Measurements from ENCODE around the gene CDYL2. TPM values are rescaled to one million over a fixed set of nuclear protein-coding genes. Genes with fewer than 3 reads are reported as not detected.

Gene CDYL2
- total RNA-seq, 4 donors from 2014 or later = 2.2 to 5.7 (median 3.2) TPM

DNA sequence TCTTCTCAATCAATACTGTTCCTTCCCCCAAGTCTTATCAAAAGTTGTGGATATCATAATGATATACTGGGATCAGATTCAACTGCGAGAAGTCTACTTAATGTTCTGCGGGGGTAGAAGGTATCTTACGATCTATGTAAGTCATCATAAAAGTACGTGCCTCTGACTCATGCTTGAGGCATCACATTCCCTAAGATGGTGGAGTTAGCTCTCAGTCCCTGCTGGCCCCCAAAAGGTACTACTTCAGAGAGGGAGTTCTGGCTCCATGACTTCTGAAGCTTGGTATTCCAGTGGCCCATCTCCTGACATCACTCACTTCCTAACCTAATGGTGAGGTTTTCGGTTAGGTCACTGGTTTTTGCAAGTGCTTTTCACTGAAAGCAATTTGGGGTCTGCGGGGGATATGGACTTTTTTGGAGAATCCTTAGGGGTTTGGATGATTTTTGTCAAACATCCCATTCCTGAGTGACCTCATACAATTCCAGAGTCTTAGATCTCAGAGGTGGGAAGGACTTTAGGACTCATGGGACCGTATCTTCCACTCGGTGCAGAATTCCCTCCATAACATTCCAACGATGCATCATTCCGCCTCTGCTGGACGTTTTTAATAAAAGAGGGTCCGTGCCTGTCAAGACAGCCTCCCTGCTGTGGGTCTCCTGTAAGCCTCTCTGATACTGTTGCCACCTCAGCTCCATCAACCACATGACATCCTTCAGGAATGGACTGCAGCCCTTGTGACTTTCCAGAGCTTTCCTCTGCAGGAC lies 189.3 kb downstream of the CDYL2 start:
- Histone ChIP-seq H3K9me3 (peaks cover 0 to 23% (median 0%) of the 10 kb centered on the region in 4 donors), H3K4me3 (no peak overlapping the region), H3K36me3 (no peaks in the 10 kb centered on the region), H3K4me1 (no peaks in the 10 kb centered on the region), H3K27me3 (no peaks in the 10 kb centered on the region), H3K27ac (no peak overlapping the region)
- no peak for TF ChIP-seq EP300 (IDR thresholded peaks at IDR 0.05)
- TF ChIP-seq, protein P1, sequence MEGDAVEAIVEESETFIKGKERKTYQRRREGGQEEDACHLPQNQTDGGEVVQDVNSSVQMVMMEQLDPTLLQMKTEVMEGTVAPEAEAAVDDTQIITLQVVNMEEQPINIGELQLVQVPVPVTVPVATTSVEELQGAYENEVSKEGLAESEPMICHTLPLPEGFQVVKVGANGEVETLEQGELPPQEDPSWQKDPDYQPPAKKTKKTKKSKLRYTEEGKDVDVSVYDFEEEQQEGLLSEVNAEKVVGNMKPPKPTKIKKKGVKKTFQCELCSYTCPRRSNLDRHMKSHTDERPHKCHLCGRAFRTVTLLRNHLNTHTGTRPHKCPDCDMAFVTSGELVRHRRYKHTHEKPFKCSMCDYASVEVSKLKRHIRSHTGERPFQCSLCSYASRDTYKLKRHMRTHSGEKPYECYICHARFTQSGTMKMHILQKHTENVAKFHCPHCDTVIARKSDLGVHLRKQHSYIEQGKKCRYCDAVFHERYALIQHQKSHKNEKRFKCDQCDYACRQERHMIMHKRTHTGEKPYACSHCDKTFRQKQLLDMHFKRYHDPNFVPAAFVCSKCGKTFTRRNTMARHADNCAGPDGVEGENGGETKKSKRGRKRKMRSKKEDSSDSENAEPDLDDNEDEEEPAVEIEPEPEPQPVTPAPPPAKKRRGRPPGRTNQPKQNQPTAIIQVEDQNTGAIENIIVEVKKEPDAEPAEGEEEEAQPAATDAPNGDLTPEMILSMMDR (IDR thresholded peaks at IDR 0.05) = no peak
- no peak for TF ChIP-seq POLR2A (IDR thresholded peaks at IDR 0.05)
- no peak for DNase-seq (ENCODE audit: low spot score in 2 of 2)
- WGBS, 2 donors = 87 to 90% methylated on average over 12 of the region's 12 CpGs

DNA sequence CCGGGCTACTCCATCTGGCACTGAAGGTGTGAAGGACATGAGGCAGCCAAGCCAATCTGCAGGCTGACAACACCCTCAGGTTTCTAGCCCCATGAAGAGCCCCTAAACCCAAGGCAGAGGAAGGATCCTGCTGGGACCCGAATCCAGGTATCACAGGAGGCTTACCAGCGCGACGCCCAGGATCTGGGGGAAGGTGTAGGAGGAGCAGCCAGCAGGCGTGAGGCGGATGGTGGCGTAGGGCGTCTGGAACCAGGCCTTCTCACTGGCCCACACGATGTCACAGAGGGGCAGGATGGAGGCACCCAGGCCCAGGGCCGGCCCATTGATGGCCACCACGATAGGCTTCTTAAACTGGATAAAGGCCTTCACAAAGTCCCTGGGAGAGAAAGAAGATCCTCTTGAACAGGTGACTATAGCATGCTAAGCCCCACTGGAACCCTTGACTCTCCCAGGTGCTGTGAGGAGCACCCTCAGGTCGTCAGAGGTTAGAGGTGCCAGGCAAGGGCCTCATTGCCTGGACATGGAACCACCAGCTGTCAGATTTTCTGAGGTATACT lies 191.9 kb downstream of the CDYL2 start:
- Histone ChIP-seq H3K9me3 (peaks cover 0 to 18% (median 0%) of the 10 kb centered on the region in 4 donors), H3K36me3 (no peaks in the 10 kb centered on the region), H3K4me3 (no peak overlapping the region), H3K27me3 (no peaks in the 10 kb centered on the region), H3K4me1 (no peaks in the 10 kb centered on the region), H3K27ac (no peak overlapping the region)
- 91 to 97% methylated on average over 10 to 13 of the region's 13 CpGs for WGBS, 2 donors
- TF ChIP-seq EP300 (IDR thresholded peaks at IDR 0.05) (no peak), POLR2A (IDR thresholded peaks at IDR 0.05) (no peak)
- TF ChIP-seq, protein P1 (IDR thresholded peaks at IDR 0.05) = no peak
- DNase-seq (ENCODE audit: low spot score in 2 of 2) = no peak

- WGBS, 2 donors = 92 to 98% methylated on average over 10 to 11 of the region's 11 CpGs
- no peak for TF ChIP-seq EP300 (IDR thresholded peaks at IDR 0.05)
- TF ChIP-seq POLR2A (IDR thresholded peaks at IDR 0.05) = no peak
- TF ChIP-seq, protein P1 (IDR thresholded peaks at IDR 0.05) = no peak
- no peak for DNase-seq (ENCODE audit: low spot score in 2 of 2)
- Histone ChIP-seq H3K27me3 (no peaks in the 10 kb centered on the region), H3K27ac (no peak overlapping the region), H3K9me3 (peaks cover 0 to 17% (median 0%) of the 10 kb centered on the region in 4 donors), H3K36me3 (peaks cover 0 to 4% (median 0%) of the 10 kb centered on the region in 3 donors), H3K4me3 (no peak overlapping the region), H3K4me1 (no peaks in the 10 kb centered on the region)
These were observed 192.5 kb downstream of the CDYL2 start for GRCh38 chr16:80611930-80612327.

GRCh38 chr16:80611171-80611929 lies 193.0 kb downstream of the CDYL2 start:
- Histone ChIP-seq H3K4me3 (no peak overlapping the region), H3K27me3 (no peaks in the 10 kb centered on the region), H3K4me1 (no peaks in the 10 kb centered on the region), H3K36me3 (peaks cover 0 to 5% (median 0%) of the 10 kb centered on the region in 3 donors), H3K9me3 (peaks cover 0 to 17% (median 0%) of the 10 kb centered on the region in 4 donors), H3K27ac (no peak overlapping the region)
- no peak for DNase-seq (ENCODE audit: low spot score in 2 of 2)
- TF ChIP-seq, protein P1 (IDR thresholded peaks at IDR 0.05) = no peak
- no peak for TF ChIP-seq EP300 (IDR thresholded peaks at IDR 0.05)
- TF ChIP-seq POLR2A (IDR thresholded peaks at IDR 0.05) = no peak
- WGBS, 2 donors = 80% methylated on average over 16 of the region's 16 CpGs
